ENCODE measurements around the gene GYS1.
A peak's percentile ranks its signal among the peaks of the same experiment; 100 is the strongest.
"Not testable (repeated sequence)": the region's sequence is repeated elsewhere in the genome, so short reads cannot be mapped to it uniquely, and the experiment has no call there.

Gene GYS1

DNA sequence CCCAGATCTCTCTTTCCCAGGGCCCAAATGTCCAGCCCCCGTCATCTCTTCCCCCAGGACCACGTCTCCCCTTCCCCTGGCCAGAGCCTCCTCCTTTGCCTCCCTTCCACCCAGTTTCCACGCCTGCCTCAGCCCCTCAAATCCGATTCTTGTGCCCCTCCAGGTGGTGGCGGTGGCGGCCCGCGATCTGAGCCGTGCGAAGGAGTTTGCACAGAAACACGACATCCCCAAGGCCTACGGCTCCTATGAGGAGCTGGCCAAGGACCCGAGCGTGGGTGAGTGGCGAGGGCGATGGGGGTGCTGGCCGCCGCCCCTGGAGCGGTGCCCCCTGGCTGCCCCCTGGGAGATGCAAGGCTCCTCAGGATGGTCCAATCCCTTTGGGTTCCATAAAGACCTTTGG, 58.3 kb downstream of the GYS1 start:
- Histone ChIP-seq H3K4me3 (ENCODE audit: low read length) (no peak overlapping the region), H3K9me3 (ENCODE audit: insufficient read depth, low read length) (no peaks in the 10 kb centered on the region), H3K4me2 (ENCODE audit: low read length) (no peak overlapping the region), H3K9ac (ENCODE audit: low read length) (no peak overlapping the region), H2AFZ (ENCODE audit: low read depth, low read length) (no peak overlapping the region), H3K4me1 (ENCODE audit: low read length) (peaks cover 11% of the 10 kb centered on the region), H3K27me3 (ENCODE audit: low read depth, low read length) (peaks cover 8% of the 10 kb centered on the region), H3K27ac (ENCODE audit: low read length) (no peak overlapping the region), H3K79me2 (ENCODE audit: low read length) (no peaks in the 10 kb centered on the region), H3K36me3 (replicated peaks; ENCODE audit: low read depth, low read length) (no peaks in the 10 kb centered on the region), H4K20me1 (ENCODE audit: insufficient read depth, low read length) (no peaks in the 10 kb centered on the region)
- TF ChIP-seq, protein P1, sequence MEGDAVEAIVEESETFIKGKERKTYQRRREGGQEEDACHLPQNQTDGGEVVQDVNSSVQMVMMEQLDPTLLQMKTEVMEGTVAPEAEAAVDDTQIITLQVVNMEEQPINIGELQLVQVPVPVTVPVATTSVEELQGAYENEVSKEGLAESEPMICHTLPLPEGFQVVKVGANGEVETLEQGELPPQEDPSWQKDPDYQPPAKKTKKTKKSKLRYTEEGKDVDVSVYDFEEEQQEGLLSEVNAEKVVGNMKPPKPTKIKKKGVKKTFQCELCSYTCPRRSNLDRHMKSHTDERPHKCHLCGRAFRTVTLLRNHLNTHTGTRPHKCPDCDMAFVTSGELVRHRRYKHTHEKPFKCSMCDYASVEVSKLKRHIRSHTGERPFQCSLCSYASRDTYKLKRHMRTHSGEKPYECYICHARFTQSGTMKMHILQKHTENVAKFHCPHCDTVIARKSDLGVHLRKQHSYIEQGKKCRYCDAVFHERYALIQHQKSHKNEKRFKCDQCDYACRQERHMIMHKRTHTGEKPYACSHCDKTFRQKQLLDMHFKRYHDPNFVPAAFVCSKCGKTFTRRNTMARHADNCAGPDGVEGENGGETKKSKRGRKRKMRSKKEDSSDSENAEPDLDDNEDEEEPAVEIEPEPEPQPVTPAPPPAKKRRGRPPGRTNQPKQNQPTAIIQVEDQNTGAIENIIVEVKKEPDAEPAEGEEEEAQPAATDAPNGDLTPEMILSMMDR (IDR thresholded peaks at IDR 0.05; ENCODE audit: low read depth, low read length), result 0 out of 2 replicates have a peak, but pooled peaks have one; percentile 5
- no peak for TF ChIP-seq EZH2phosphoT487 (IDR thresholded peaks at IDR 0.05; ENCODE audit: low read depth)

DNA sequence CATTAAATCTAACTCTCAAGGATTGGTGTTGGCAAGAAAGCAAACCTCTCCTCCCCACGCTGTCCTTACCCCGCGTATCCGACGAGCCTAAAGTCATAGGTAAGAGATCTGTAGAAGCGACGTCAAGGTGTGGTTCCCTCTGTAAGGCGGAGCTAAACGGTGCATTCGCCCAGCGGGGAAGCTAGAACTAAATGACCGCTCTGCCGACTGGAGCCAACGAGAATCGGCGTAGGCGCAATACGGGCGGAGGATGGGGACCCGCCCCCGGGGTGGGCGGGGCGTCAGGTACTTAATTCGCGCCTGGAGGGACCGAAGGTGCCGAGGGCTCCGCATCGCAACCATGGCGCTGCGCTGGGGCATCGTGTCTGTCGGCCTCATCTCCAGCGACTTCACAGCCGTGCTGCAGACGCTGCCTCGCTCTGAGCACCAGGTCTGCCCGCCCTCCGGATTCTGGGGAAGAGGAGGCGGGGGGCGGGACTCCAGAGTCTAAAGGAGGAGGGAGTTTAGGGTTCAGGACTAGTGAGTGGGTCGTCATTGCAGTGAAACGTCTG, 59.7 kb downstream of the GYS1 start, which contains the start of gene DHDH:
DHDH (plus strand) TSS at position 318 of the 551 bp plus-strand sequence; CDS start at position 341, 23 bp downstream.
- peak within 1 kb of the TSS; percentile 81 for H2AFZ ChIP-seq (ENCODE audit: low read depth, low read length)
- peaks cover 8% of the 10 kb centered on the region for H3K27me3 ChIP-seq (ENCODE audit: low read depth, low read length)
- no peaks in the 10 kb centered on the region for H3K9me3 ChIP-seq (ENCODE audit: insufficient read depth, low read length)
- H3K27ac ChIP-seq (ENCODE audit: low read length), result no peak within 1 kb of the TSS
- no peaks in the 10 kb centered on the region for H4K20me1 ChIP-seq (ENCODE audit: insufficient read depth, low read length)
- H3K36me3 ChIP-seq (replicated peaks; ENCODE audit: low read depth, low read length), result no peaks in the 10 kb centered on the region
- peaks cover 11% of the 10 kb centered on the region for H3K4me1 ChIP-seq (ENCODE audit: low read length)
- peak within 1 kb of the TSS; percentile 82 for H3K4me3 ChIP-seq (ENCODE audit: low read length)
- H3K79me2 ChIP-seq (ENCODE audit: low read length), result no peaks in the 10 kb centered on the region
- no peak for TF ChIP-seq EZH2phosphoT487 (IDR thresholded peaks at IDR 0.05; ENCODE audit: low read depth)
- TF ChIP-seq, protein P1 (IDR thresholded peaks at IDR 0.05; ENCODE audit: low read depth, low read length), result no peak
- peak within 1 kb of the TSS; percentile 83 for H3K4me2 ChIP-seq (ENCODE audit: low read length)
- peak within 1 kb of the TSS; percentile 33; the same call in 1 of the 2 replicates for H3K9ac ChIP-seq (ENCODE audit: low read length)

- Histone ChIP-seq H3K27ac (ENCODE audit: low read length) (no peak overlapping the region), H3K4me2 (ENCODE audit: low read length) (no peak overlapping the region), H3K4me3 (ENCODE audit: low read length) (no peak overlapping the region), H3K36me3 (replicated peaks; ENCODE audit: low read depth, low read length) (no peaks in the 10 kb centered on the region), H3K27me3 (ENCODE audit: low read depth, low read length) (peaks cover 4% of the 10 kb centered on the region), H3K4me1 (ENCODE audit: low read length) (peaks cover 5% of the 10 kb centered on the region), H4K20me1 (ENCODE audit: insufficient read depth, low read length) (no peaks in the 10 kb centered on the region), H2AFZ (ENCODE audit: low read depth, low read length) (no peak overlapping the region), H3K79me2 (ENCODE audit: low read length) (no peaks in the 10 kb centered on the region), H3K9me3 (ENCODE audit: insufficient read depth, low read length) (no peaks in the 10 kb centered on the region), H3K9ac (ENCODE audit: low read length) (no peak overlapping the region)
- TF ChIP-seq EZH2phosphoT487 (IDR thresholded peaks at IDR 0.05; ENCODE audit: low read depth), result no peak
- TF ChIP-seq, protein P1 (IDR thresholded peaks at IDR 0.05; ENCODE audit: low read depth, low read length), result no peak
Measured at GRCh38 chr19:48928164-48929025, 64.7 kb downstream of the GYS1 start.

DNA sequence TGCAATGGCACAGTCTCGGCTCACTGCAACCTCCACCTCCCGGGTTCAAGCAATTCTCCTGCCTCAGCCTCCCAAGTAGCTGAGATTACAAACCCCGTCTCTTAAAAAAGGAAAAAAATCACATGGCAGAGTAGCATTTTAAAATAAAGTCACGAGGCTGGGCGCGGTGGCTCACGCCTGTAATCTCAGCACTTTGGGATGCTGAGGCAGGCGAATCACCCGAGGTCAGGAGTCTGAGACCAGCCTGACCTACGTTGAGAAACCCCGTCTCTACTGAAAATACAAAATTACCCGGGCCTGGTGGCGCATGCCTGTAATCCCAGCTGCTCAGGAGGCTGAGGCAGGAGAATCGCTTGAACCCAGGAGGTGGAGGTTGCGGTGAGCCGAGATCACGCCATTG, 65.4 kb downstream of the GYS1 start:
- H2AFZ ChIP-seq (ENCODE audit: low read depth, low read length); H3K4me2 ChIP-seq (ENCODE audit: low read length); H3K4me3 ChIP-seq (ENCODE audit: low read length); H4K20me1 ChIP-seq (ENCODE audit: insufficient read depth, low read length); H3K27ac ChIP-seq (ENCODE audit: low read length); H3K79me2 ChIP-seq (ENCODE audit: low read length); H3K9ac ChIP-seq (ENCODE audit: low read length); H3K4me1 ChIP-seq (ENCODE audit: low read length); H3K9me3 ChIP-seq (ENCODE audit: insufficient read depth, low read length); H3K36me3 ChIP-seq (replicated peaks; ENCODE audit: low read depth, low read length); H3K27me3 ChIP-seq (ENCODE audit: low read depth, low read length): not testable (repeated sequence)
